DMS53 treated with DMSO at 0.1 percent for 48 hours (cell line): ENCODE results near the gene HCLS1.

Source experiments
- DNase-seq: peaks from one replicate; lab custom pipeline; 2025; ENCODE audit not compliant: unreplicated experiment; lab: John Stamatoyannopoulos, UW

HCLS1 gene

DNA sequence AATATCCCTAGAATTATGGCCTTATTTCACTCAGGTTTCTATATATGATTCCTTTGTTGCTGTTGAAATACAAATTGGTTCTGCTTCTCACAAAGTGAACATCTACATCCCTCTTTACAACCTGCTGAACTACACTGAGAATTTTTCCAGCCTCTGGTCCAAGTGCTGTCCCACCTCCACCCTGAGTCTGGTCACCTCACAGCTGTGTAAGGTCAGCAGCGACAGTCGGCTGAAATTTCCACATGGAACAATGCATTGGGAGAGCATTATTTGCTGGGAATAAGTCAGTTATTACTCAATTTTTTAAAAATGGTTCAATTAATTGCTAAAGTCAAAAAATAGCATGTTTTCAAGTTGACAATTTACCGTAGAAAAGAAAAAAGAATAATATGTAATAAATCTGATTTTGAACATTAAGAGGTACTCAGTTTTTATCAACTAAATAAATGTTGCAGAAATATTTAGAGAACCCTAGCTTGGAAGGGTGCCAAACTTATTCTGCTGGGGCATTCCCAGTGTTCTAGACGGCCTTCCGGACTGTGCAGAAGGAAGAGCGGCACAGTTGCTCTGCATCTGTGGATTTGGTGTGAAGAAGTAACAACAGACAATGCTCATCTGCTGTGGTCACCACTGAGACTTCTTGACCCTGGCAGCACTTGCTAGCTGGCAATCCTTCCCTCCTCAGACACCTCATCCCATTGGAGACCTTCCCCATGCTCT is 1.8 kb downstream of the HCLS1 start:
- DNase-seq: no peak

GRCh38 chr3:121654493-121655385 is 6.0 kb downstream of the HCLS1 start:
- DNase-seq: no peak

GRCh38 chr3:121651684-121652083 is 9.0 kb downstream of the HCLS1 start:
- DNase-seq: peak; percentile 70

DNA sequence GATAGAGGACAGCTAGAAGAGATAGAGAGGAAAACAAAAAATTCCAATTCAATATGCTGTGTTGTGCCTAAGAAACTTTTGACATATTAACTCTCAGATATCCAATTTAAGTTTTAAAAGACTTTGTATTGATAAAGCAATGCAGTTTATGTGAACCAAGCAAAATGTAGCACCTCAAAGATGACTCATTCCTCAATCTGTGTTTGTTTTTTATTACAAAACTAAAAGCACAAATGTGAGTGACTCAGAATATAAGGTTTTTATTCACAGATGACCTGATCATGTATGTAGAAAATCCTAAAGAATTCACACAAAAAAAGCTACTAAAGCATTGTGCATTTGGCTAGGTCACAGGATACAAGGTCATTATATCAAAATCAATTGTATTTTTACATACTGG is 11.1 kb downstream of the HCLS1 start:
- peak; percentile 14 for DNase-seq

GRCh38 chr3:121648219-121648958 is 12.3 kb downstream of the HCLS1 start:
- DNase-seq: no peak

GRCh38 chr3:121645054-121645453 is 15.6 kb downstream of the HCLS1 start:
- DNase-seq: no peak

- DNase-seq: no peak
Measured at GRCh38 chr3:121642601-121643314, 17.9 kb downstream of the HCLS1 start.

DNA sequence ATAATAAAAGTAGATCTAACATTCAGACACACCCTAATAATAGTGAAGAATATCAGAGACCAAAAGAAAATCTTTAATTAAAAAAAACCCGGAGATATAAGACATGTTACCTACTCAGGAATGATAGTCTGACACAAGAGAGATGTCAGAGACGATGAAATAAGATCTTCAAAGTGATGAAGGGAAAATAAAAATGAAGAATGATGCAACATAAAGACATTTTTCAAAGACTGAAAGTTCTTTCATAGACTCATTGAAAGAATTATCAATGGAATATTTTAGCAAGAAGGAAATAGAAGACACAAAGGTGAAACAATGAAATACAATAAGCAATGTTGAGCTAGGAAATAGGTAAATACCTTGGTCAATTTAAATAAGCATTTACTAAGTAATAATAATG is 19.6 kb downstream of the HCLS1 start:
- no peak for DNase-seq

DNA sequence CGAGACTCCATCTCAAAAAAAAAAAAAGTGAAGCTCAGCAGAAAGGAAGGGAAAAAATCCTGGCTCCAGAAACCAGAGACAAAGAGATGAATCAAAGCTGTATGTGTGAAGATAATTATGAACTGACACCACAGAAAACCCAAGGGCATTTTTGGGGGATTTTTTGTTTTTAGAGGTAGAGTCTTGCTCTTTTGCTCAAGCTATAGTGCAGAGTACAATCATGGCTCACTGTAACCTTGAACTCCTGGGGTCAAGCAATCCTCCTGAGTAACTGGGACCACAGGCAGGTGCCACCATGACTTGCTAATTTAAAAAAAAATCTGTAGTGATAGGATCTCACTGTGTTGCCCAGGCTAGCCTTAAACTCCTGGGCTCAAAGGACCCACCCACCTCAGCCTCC is 22.8 kb downstream of the HCLS1 start:
- DNase-seq: no peak

GRCh38 chr3:121630355-121630754 is 30.3 kb downstream of the HCLS1 start:
- DNase-seq: no peak

DNA sequence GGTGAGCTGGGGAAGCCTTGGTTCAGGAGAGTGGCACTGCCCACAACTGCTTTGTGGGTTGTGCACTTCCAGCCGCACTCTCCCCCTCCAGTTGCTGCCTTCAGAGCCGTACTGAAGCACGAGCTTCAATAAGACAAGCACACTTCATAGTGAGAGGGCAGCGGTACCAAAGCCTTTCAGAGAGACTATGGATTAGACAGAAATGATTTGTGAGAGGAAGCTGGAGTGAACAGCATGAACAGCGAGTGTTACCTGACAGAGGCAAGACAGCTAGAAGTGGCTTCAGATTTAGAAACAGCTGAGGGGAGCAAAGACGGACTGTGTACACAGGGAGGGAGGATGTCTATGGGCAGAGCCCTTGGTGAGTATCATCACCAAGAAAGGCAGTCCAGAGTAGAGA is 31.1 kb downstream of the HCLS1 start:
- DNase-seq: no peak

DNA sequence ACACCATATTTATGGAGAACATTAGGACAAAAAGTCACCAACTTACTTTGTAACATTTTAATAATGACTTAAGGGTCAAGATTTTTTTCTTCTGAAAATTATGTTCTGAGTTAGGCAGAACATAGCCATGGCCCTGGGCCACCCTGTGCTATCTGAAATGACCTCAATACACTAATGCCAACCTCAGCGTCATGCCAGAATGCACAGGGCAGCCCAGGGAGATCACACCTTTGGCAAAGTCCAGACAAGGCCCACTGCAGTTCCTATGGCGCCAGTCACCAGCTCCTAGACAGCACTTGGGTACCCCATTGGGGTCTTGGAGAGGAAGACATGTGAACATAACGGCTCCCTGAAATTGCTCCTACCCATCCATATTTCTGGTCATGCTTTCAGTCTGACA is 33.1 kb downstream of the HCLS1 start:
- DNase-seq: no peak

- DNase-seq: no peak
Measured at GRCh38 chr3:121627211-121627610, 33.5 kb downstream of the HCLS1 start.

DNA sequence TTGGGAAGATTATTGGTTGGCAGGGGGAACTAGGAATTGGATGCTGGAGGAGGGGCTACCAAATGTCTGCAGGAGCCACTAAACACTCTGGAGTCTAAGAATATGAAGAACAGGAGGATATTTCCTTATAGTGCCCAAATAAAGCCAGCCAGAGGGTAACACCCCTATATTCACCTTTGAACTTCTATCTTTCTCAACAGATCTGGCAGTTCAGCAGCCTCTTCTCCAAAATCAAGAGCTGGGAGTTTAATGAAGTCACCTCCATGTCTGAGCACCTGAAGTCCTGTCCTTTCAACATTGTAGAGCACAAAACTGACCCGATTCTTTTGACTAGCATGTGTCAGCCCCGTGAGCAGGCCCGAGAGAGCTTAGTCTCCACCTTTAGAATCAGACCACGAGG is 34.2 kb downstream of the HCLS1 start:
- DNase-seq: no peak

DNA sequence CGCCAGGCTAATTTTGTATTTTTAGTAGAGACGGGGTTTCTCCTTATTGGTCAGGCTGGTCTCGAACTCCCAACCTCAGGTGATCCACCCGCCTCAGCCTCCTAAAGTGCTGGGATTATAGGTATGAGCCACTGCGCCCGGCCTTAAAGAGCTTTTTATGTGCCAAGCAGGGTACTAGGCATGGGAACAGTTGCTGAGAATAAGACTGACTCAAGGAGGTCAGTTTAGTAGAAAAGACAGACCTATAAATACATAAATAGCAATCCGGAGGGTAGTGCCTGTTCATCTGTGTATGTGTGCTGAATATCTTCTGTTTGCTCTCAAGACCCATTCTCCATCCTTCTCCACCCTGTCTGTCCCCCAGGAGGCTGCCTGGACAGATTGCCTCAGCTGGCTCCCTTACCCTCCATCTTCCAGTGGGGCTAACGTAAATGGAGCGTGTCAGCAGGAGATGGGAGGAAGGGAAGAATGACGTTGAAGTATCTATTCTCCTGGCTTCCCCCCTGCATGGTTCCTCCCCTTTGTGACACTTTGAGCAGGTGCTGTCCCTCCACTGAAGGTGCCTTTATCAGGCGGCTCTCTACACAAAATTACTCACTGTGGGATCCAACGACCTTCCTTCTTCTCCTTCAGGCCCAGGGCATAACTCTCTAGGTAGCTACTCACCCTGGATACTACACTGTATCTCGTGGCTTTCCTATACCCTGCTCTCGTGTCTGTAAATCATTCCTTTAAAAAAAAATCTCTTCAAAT is 36.4 kb downstream of the HCLS1 start:
- DNase-seq: no peak

GRCh38 chr3:121621491-121621890 is 39.2 kb downstream of the HCLS1 start:
- no peak for DNase-seq

GRCh38 chr3:121619691-121620090 is 41.0 kb downstream of the HCLS1 start:
- no peak for DNase-seq

- DNase-seq: no peak
Measured at GRCh38 chr3:121606106-121606505, 54.6 kb downstream of the HCLS1 start.

DNA sequence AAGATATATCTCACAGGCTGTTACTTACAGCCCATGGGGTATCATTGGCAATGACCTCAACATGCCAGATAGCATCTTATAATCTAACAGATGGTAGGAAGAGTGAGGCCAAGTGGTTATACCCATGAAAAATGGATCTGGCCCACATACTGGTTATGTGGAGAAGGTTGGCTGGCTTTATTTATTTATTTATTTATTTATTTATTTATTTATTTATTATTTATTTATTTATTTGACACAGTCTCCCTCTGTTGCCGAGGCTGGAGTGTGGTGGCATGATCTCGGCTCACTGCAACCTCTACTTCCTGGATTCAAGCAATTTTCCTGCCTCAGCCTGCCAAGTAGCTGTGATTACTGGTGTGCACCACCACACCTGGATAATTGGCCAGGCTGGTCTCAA is 55.9 kb downstream of the HCLS1 start:
- no peak for DNase-seq

DNA sequence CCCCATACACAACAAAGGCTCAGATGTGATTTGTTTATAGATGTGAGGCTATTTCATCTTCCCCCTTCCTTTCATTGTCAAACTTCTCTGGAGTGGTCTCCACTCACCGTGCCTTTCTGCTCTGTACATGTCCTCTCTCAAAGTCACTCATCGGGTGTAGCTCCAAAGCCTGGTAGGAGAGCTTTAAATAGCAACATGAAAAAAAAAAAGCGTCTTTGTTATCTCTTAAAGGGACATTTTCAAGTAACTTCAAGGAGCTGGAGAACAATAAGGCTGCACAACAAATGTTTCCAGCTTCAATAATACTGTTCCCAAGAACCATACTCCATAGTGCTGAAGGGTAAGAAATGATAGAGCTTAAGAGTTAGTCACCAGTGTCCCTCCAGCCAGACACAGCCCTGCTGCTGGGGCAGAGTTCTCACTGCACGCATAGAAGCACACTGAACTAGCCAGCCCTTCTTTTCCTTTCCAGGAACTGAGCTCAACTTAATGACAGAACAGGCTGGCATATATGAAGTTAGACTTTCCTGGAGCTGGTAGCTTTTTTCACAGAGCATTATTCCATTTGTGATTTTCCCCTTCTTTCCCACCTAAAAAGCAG is 59.4 kb downstream of the HCLS1 start:
- DNase-seq: no peak
